ENCODE measurements around the gene CIT. TPM values are rescaled to one million over a fixed set of nuclear protein-coding genes. Genes with fewer than 3 reads are reported as not detected.
A peak's percentile ranks its signal among the peaks of the same experiment; 100 is the strongest.

The CIT gene
- total and polyA plus RNA-seq, 2 donors (not counting 3 experiments of a cell fraction or from before 2014, with no cell fraction given): 13.3 to 61.8 TPM

DNA sequence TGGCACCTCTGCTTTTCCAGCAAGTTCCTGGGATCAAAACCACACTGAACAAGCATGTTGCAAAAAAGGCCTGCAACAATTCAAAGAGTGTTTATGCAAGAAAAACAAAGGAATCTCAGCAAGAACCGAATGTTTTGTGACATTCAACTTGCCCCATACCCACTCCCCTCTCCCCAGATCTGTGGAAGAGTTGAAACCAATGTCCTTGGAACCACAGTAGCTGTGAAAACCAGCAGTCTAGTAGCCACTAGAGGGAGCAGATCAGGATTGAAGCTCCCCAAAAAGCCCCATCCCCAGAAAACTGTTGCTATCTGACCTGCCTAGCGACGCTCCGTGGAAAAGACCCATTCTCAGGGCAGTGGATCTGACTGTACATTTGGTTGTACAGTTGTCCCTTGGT is 182.1 kb downstream of the CIT start:
- Histone ChIP-seq H3K27me3 (ENCODE audit: control insufficient read depth in 2 of 2, insufficient read depth in 2 of 2, low read length in 2 of 2) (no peaks in the 10 kb centered on the region), H3K36me3 (ENCODE audit: control insufficient read depth in 2 of 2, extremely low read depth in 1 of 2, insufficient read depth in 2 of 2, low read length in 2 of 2) (no peaks in the 10 kb centered on the region), H3K79me2 (ENCODE audit: control insufficient read depth, insufficient read depth, low read length) (no peaks in the 10 kb centered on the region), H3K9me3 (replicated peaks; ENCODE audit: control insufficient read depth, insufficient read depth, low read length) (no peaks in the 10 kb centered on the region), H2AFZ (ENCODE audit: low read depth, low read length) (no peak overlapping the region), H3K4me3 (replicated peaks in 1 of 3; ENCODE audit: insufficient read depth in 1 of 3, low read depth in 1 of 3, low read length in 3 of 3) (no peak overlapping the region), H3K9me1 (replicated peaks; ENCODE audit: control insufficient read depth, extremely low read depth, insufficient read depth, low read length) (no peaks in the 10 kb centered on the region), H3K4me2 (ENCODE audit: insufficient read depth, low read length) (no peak overlapping the region), H3K27ac (ENCODE audit: insufficient read depth, low read depth, low read length) (no peak overlapping the region), H3K9ac (replicated peaks; ENCODE audit: extremely low read depth, insufficient read depth, low read length) (no peak overlapping the region), H3K4me1 (ENCODE audit: control insufficient read depth, extremely low read depth, insufficient read depth, low read length) (peaks cover 30% of the 10 kb centered on the region), H4K20me1 (replicated peaks; ENCODE audit: control insufficient read depth, extremely low read depth, insufficient read depth, low read length) (no peaks in the 10 kb centered on the region)
- TF ChIP-seq, protein P1, sequence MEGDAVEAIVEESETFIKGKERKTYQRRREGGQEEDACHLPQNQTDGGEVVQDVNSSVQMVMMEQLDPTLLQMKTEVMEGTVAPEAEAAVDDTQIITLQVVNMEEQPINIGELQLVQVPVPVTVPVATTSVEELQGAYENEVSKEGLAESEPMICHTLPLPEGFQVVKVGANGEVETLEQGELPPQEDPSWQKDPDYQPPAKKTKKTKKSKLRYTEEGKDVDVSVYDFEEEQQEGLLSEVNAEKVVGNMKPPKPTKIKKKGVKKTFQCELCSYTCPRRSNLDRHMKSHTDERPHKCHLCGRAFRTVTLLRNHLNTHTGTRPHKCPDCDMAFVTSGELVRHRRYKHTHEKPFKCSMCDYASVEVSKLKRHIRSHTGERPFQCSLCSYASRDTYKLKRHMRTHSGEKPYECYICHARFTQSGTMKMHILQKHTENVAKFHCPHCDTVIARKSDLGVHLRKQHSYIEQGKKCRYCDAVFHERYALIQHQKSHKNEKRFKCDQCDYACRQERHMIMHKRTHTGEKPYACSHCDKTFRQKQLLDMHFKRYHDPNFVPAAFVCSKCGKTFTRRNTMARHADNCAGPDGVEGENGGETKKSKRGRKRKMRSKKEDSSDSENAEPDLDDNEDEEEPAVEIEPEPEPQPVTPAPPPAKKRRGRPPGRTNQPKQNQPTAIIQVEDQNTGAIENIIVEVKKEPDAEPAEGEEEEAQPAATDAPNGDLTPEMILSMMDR (IDR thresholded peaks at IDR 0.05; ENCODE audit: extremely low read depth in 1 of 2, insufficient read depth in 1 of 2, low read depth in 1 of 2, low read length in 2 of 2): peak; percentile 47 to 65
- TF ChIP-seq, protein P2, sequence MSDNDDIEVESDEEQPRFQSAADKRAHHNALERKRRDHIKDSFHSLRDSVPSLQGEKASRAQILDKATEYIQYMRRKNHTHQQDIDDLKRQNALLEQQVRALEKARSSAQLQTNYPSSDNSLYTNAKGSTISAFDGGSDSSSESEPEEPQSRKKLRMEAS (IDR thresholded peaks at IDR 0.05; ENCODE audit: insufficient read depth, insufficient read length): no peak
- DNase-seq (ENCODE audit: low read depth, low spot score) (no peak), FAIRE-seq (peak; percentile 38)
- POLR2A ChIA-PET: no interaction called here
- intact Hi-C loops (cut with micrococcal nuclease) (loop anchor here (2.0 kb wide), 1 partner anchor 14 kb away; no protein-coding TSS in a partner anchor), dilution Hi-C loops (cut with MboI; ENCODE audit: extremely low pct_ligation_motif_present, low sequenced_read_pairs) (no loop called here)
- CTCF ChIA-PET: interaction anchor here (0.7 to 2.4 kb wide), 24 partner anchors 9 to 209 kb away, joined by 3 to 85 read pairs (median 4); partner anchors contain the start of gene PRKAB1
- no TSS peak for BruUV-seq (replicated peaks)

DNA sequence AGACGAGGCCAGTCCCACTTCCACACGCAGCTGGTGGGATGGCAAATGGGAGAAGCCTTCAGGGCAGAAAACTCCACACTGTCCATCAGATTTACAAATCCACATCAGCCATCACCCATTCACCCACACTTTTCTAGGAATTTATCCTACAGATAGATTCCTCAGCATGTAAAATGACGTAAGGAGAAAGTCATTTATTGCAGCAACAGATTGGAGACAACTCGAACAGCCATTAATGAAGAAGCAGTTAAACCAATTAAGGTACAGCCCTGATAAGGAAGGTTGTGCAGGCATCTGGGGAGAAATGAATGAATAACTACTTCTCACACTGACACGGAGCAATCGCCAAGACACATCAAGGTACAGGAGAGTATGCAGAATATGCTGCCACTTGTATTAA is 183.0 kb downstream of the CIT start:
- TF ChIP-seq POLR2AphosphoS5 (IDR thresholded peaks at IDR 0.05; ENCODE audit: insufficient read depth, low read depth, low read length): no peak
- TF ChIP-seq JUN (IDR thresholded peaks at IDR 0.05; ENCODE audit: borderline replicate concordance, insufficient read depth, insufficient read length, low read depth): no peak
- no peak for TF ChIP-seq MYC (IDR thresholded peaks at IDR 0.05; ENCODE audit: low read depth, low read length)
- TF ChIP-seq FOS (IDR thresholded peaks at IDR 0.05; ENCODE audit: borderline replicate concordance, insufficient read depth, low read length): no peak
- TF ChIP-seq EZH2 (IDR thresholded peaks at IDR 0.05; ENCODE audit: borderline replicate concordance, low read depth, low read length, severe bottlenecking): no peak
- no peak for TF ChIP-seq POLR2A (IDR thresholded peaks at IDR 0.05; ENCODE audit: low read depth, low read length)
- TF ChIP-seq, protein P2 (IDR thresholded peaks at IDR 0.05; ENCODE audit: insufficient read depth, insufficient read length): no peak
- TF ChIP-seq, protein P1 (IDR thresholded peaks at IDR 0.05; ENCODE audit: extremely low read depth in 1 of 2, insufficient read depth in 1 of 2, low read depth in 1 of 2, low read length in 2 of 2): no peak
- TF ChIP-seq GATA2 (IDR thresholded peaks at IDR 0.05; ENCODE audit: insufficient read depth, insufficient read length, low read depth, low read length): no peak
- no peaks in the 10 kb centered on the region for H3K9me3 ChIP-seq (replicated peaks; ENCODE audit: control insufficient read depth, insufficient read depth, low read length)
- no peaks in the 10 kb centered on the region for H3K36me3 ChIP-seq (ENCODE audit: control insufficient read depth in 2 of 2, extremely low read depth in 1 of 2, insufficient read depth in 2 of 2, low read length in 2 of 2)
- ChIA-PET POLR2A (no interaction called here), CTCF (interaction anchor here (1.4 to 2.4 kb wide), 5 partner anchors 12 to 87 kb away, joined by 6 to 85 read pairs (median 11); no protein-coding TSS in a partner anchor)
- BruUV-seq (replicated peaks): no TSS peak
- no peak overlapping the region for H3K27ac ChIP-seq (ENCODE audit: insufficient read depth, low read depth, low read length)
- FAIRE-seq: no peak
- dilution Hi-C loops (cut with MboI; ENCODE audit: extremely low pct_ligation_motif_present, low sequenced_read_pairs) (no loop called here), intact Hi-C loops (cut with micrococcal nuclease) (loop anchor here (2.0 kb wide), 1 partner anchor 15 kb away; no protein-coding TSS in a partner anchor)
- H2AFZ ChIP-seq (ENCODE audit: low read depth, low read length): no peak overlapping the region
- no peaks in the 10 kb centered on the region for H3K27me3 ChIP-seq (ENCODE audit: control insufficient read depth in 2 of 2, insufficient read depth in 2 of 2, low read length in 2 of 2)
- H3K9ac ChIP-seq (replicated peaks; ENCODE audit: extremely low read depth, insufficient read depth, low read length): no peak overlapping the region
- no peaks in the 10 kb centered on the region for H4K20me1 ChIP-seq (replicated peaks; ENCODE audit: control insufficient read depth, extremely low read depth, insufficient read depth, low read length)
- H3K4me2 ChIP-seq (ENCODE audit: insufficient read depth, low read length): no peak overlapping the region
- no peaks in the 10 kb centered on the region for H3K9me1 ChIP-seq (replicated peaks; ENCODE audit: control insufficient read depth, extremely low read depth, insufficient read depth, low read length)
- no peak overlapping the region for H3K4me3 ChIP-seq (replicated peaks in 1 of 3; ENCODE audit: insufficient read depth in 1 of 3, low read depth in 1 of 3, low read length in 3 of 3)
- no peak for DNase-seq (ENCODE audit: low read depth, low spot score)
- peaks cover 30% of the 10 kb centered on the region for H3K4me1 ChIP-seq (ENCODE audit: control insufficient read depth, extremely low read depth, insufficient read depth, low read length)
- no peaks in the 10 kb centered on the region for H3K79me2 ChIP-seq (ENCODE audit: control insufficient read depth, insufficient read depth, low read length)
